ENCODE measurements around the gene XYLT1. TPM values are rescaled to one million over a fixed set of nuclear protein-coding genes. Genes with fewer than 3 reads are reported as not detected.

Gene XYLT1
- total and polyA plus RNA-seq, 2 of the 13 experiments (the other 11 are each of a cell fraction or from before 2014, with no cell fraction given) = not detected

DNA sequence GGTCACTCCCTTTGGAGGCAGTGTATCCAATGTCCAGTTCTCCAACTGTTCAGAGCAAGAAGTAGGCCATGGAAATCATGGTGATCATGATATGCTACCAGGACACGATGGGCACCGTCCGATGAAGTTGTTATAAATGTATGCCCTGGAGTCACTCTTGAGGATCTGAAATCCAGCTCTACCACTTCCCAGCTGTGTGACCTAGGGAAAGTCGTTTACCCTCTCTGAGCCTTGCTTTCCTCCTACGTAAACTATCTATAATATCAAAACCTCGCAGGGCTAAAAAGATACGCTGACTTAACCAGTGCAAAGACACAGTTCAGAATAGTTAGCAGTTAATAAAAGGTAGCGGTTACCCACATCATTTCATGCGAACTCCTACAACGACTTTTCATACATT lies 194.2 kb downstream of the XYLT1 start:
- H3K9me3 ChIP-seq (ENCODE audit: low read length) = no peaks in the 10 kb centered on the region
- ChIA-PET POLR2A (no interaction called here), CTCF (ENCODE audit: low intra/inter-chr PET ratio, low total read pairs) (no interaction called here)
- H4K20me1 ChIP-seq (ENCODE audit: insufficient read depth, low read length) = no peaks in the 10 kb centered on the region
- H3K27ac ChIP-seq (ENCODE audit: extremely low read length, insufficient read depth, low read length) = no peak overlapping the region
- in situ Hi-C loops (cut with HindIII; ENCODE audit: extremely low pct_ligation_motif_present, low pct_unique_long_range_greater_than_20kb) (loop anchor here (10.0 kb wide), 1 partner anchor 188 kb away; no protein-coding TSS in a partner anchor), intact Hi-C loops (cut with micrococcal nuclease; ENCODE audit: unreplicated experiment) (no loop called here)
- no peak overlapping the region for H3K4me2 ChIP-seq (ENCODE audit: low read depth, low read length)
- FAIRE-seq = no peak
- peaks cover 0 to 2% of the 10 kb centered on the region in 2 experiments; a peak in 1 of 5 replicates for H3K27me3 ChIP-seq (ENCODE audit: control insufficient read depth in 1 of 2, insufficient read depth in 2 of 2, low read length in 2 of 2)
- H2AFZ ChIP-seq (ENCODE audit: low read length) = no peak overlapping the region
- H3K36me3 ChIP-seq (replicated peaks in 1 of 2; ENCODE audit: control insufficient read depth in 1 of 2, insufficient read depth in 2 of 2, low read length in 2 of 2) = no peaks in the 10 kb centered on the region
- TF ChIP-seq ZSCAN21 (CRISPR knock-in tag; IDR thresholded peaks at IDR 0.05; ENCODE audit: borderline replicate concordance) = no peak
- TF ChIP-seq CREM (IDR thresholded peaks at IDR 0.05) = no peak
- TF ChIP-seq CREM (CRISPR knock-in tag; IDR thresholded peaks at IDR 0.05) = no peak
- TF ChIP-seq ZNF564 (CRISPR knock-in tag; IDR thresholded peaks at IDR 0.05) = no peak
- TF ChIP-seq, protein P1, sequence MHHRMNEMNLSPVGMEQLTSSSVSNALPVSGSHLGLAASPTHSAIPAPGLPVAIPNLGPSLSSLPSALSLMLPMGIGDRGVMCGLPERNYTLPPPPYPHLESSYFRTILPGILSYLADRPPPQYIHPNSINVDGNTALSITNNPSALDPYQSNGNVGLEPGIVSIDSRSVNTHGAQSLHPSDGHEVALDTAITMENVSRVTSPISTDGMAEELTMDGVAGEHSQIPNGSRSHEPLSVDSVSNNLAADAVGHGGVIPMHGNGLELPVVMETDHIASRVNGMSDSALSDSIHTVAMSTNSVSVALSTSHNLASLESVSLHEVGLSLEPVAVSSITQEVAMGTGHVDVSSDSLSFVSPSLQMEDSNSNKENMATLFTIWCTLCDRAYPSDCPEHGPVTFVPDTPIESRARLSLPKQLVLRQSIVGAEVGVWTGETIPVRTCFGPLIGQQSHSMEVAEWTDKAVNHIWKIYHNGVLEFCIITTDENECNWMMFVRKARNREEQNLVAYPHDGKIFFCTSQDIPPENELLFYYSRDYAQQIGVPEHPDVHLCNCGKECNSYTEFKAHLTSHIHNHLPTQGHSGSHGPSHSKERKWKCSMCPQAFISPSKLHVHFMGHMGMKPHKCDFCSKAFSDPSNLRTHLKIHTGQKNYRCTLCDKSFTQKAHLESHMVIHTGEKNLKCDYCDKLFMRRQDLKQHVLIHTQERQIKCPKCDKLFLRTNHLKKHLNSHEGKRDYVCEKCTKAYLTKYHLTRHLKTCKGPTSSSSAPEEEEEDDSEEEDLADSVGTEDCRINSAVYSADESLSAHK (CRISPR knock-in tag; IDR thresholded peaks at IDR 0.05; ENCODE audit: borderline replicate concordance) = no peak
- no peak for TF ChIP-seq ZFP41 (CRISPR knock-in tag; IDR thresholded peaks at IDR 0.05; ENCODE audit: borderline replicate concordance)
- no peak for TF ChIP-seq FOXP1 (IDR thresholded peaks at IDR 0.05)
- TF ChIP-seq FOXP1 (CRISPR knock-in tag; IDR thresholded peaks at IDR 0.05) = no peak
- TF ChIP-seq, protein P2, sequence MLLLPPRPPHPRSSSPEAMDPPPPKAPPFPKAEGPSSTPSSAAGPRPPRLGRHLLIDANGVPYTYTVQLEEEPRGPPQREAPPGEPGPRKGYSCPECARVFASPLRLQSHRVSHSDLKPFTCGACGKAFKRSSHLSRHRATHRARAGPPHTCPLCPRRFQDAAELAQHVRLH (CRISPR knock-in tag; IDR thresholded peaks at IDR 0.05; ENCODE audit: borderline replicate concordance, low read depth) = no peak
- no peak for TF ChIP-seq ZNF124 (CRISPR knock-in tag; IDR thresholded peaks at IDR 0.05)
- no peak for TF ChIP-seq ZNF235 (CRISPR knock-in tag; IDR thresholded peaks at IDR 0.05; ENCODE audit: borderline replicate concordance)
- TF ChIP-seq, protein P3, sequence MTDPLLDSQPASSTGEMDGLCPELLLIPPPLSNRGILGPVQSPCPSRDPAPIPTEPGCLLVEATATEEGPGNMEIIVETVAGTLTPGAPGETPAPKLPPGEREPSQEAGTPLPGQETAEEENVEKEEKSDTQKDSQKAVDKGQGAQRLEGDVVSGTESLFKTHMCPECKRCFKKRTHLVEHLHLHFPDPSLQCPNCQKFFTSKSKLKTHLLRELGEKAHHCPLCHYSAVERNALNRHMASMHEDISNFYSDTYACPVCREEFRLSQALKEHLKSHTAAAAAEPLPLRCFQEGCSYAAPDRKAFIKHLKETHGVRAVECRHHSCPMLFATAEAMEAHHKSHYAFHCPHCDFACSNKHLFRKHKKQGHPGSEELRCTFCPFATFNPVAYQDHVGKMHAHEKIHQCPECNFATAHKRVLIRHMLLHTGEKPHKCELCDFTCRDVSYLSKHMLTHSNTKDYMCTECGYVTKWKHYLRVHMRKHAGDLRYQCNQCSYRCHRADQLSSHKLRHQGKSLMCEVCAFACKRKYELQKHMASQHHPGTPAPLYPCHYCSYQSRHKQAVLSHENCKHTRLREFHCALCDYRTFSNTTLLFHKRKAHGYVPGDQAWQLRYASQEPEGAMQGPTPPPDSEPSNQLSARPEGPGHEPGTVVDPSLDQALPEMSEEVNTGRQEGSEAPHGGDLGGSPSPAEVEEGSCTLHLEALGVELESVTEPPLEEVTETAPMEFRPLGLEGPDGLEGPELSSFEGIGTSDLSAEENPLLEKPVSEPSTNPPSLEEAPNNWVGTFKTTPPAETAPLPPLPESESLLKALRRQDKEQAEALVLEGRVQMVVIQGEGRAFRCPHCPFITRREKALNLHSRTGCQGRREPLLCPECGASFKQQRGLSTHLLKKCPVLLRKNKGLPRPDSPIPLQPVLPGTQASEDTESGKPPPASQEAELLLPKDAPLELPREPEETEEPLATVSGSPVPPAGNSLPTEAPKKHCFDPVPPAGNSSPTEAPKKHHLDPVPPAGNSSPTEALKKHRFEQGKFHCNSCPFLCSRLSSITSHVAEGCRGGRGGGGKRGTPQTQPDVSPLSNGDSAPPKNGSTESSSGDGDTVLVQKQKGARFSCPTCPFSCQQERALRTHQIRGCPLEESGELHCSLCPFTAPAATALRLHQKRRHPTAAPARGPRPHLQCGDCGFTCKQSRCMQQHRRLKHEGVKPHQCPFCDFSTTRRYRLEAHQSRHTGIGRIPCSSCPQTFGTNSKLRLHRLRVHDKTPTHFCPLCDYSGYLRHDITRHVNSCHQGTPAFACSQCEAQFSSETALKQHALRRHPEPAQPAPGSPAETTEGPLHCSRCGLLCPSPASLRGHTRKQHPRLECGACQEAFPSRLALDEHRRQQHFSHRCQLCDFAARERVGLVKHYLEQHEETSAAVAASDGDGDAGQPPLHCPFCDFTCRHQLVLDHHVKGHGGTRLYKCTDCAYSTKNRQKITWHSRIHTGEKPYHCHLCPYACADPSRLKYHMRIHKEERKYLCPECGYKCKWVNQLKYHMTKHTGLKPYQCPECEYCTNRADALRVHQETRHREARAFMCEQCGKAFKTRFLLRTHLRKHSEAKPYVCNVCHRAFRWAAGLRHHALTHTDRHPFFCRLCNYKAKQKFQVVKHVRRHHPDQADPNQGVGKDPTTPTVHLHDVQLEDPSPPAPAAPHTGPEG (CRISPR knock-in tag; IDR thresholded peaks at IDR 0.05) = no peak
- TF ChIP-seq NBN (conservative IDR thresholded peaks at IDR 0.05) = no peak
- TF ChIP-seq ZFP36 (IDR thresholded peaks at IDR 0.05; ENCODE audit: borderline replicate concordance, low read depth, low read length, partially characterized antibody) = no peak
- TF ChIP-seq ZBTB42 (CRISPR knock-in tag; IDR thresholded peaks at IDR 0.05) = no peak
- TF ChIP-seq SP140L (CRISPR knock-in tag; IDR thresholded peaks at IDR 0.05; ENCODE audit: borderline replicate concordance) = no peak
- peaks cover 17% of the 10 kb centered on the region for H3K4me1 ChIP-seq (ENCODE audit: insufficient read depth, low read length)
- DNase-seq (ENCODE audit: low spot score) = no peak
- no peak for ATAC-seq
- H3K9ac ChIP-seq (ENCODE audit: insufficient read depth, low read depth, low read length) = no peak overlapping the region
- no peaks in the 10 kb centered on the region for H3K79me2 ChIP-seq (ENCODE audit: insufficient read depth, low read length)
- 72% methylated on average over 10 of the region's 10 CpGs for WGBS (ENCODE audit: low lambda C conversion rate)
- no TSS peak for BruUV-seq (replicated peaks)
- H3K4me3 ChIP-seq (replicated peaks in 1 of 3; ENCODE audit: insufficient read depth in 1 of 3, low read depth in 2 of 3, low read length in 3 of 3) = no peak overlapping the region

Data from HepG2 (cell line).